BLaER1 (cell line): ENCODE data around the gene PIGM.

Experiments used
- H3K27ac ChIP-seq: shearing (Covaris generic); formaldehyde crosslinking; 2 replicates; pipeline ENCODE4 v1.8.1; 2022
- H3K27me3 ChIP-seq: shearing (Covaris generic); formaldehyde crosslinking; 2 replicates; pipeline ENCODE4 v1.8.1; 2022
- H3K36me3 ChIP-seq: shearing (Covaris generic); formaldehyde crosslinking; 2 replicates; pipeline ENCODE4 v1.8.1; 2022
- H3K4me1 ChIP-seq: shearing (Covaris generic); formaldehyde crosslinking; 2 replicates; pipeline ENCODE4 v1.8.1; 2022
- H3K4me2 ChIP-seq: shearing (Covaris generic); formaldehyde crosslinking; 2 replicates; pipeline ENCODE4 v1.8.1; 2022
- H3K4me3 ChIP-seq: shearing (Covaris generic); formaldehyde crosslinking; 2 replicates; pipeline ENCODE4 v1.8.1; 2022
- H3K9ac ChIP-seq: shearing (Covaris generic); formaldehyde crosslinking; 2 replicates; pipeline ENCODE4 v1.8.1; 2022
- H3K9me3 ChIP-seq: shearing (Covaris generic); formaldehyde crosslinking; 2 replicates; pipeline ENCODE4 v1.8.1; 2022
- H4K20me1 ChIP-seq: shearing (Covaris generic); formaldehyde crosslinking; 2 replicates; pipeline ENCODE4 v1.8.1; 2022
- Cebpa-rat ChIP-seq: shearing (Covaris generic); IDR thresholded peaks from 2 replicates; pipeline ENCODE4 v1.8.1; 2022

PIGM gene

GRCh38 chr1:160071289-160071688, 39.5 kb upstream of the PIGM start:
- Histone ChIP-seq H3K4me2 (no peak overlapping the region), H3K27me3 (peaks cover 7% of the 10 kb centered on the region; the same call in 1 of the 2 replicates), H3K4me3 (no peak overlapping the region), H3K36me3 (no peaks in the 10 kb centered on the region), H3K27ac (no peak overlapping the region), H4K20me1 (no peaks in the 10 kb centered on the region), H3K9me3 (no peaks in the 10 kb centered on the region), H3K4me1 (peaks cover 10% of the 10 kb centered on the region), H3K9ac (no peak overlapping the region)
- no peak for TF ChIP-seq Cebpa-rat

GRCh38 chr1:160070243-160071163, 38.7 kb upstream of the PIGM start:
- Histone ChIP-seq H3K27ac (no peak overlapping the region), H4K20me1 (no peaks in the 10 kb centered on the region), H3K9me3 (no peaks in the 10 kb centered on the region), H3K9ac (no peak overlapping the region; the same call in 1 of the 2 replicates), H3K36me3 (no peaks in the 10 kb centered on the region), H3K27me3 (peaks cover 7% of the 10 kb centered on the region; the same call in 1 of the 2 replicates), H3K4me1 (peaks cover 10% of the 10 kb centered on the region), H3K4me2 (peak overlapping the region; percentile 76), H3K4me3 (peak overlapping the region; percentile 67)
- no peak for TF ChIP-seq Cebpa-rat

GRCh38 chr1:160069460-160070231, 37.9 kb upstream of the PIGM start, which contains the start of gene KCNJ10:
Gene KCNJ10 (minus strand): TSS chr1:160070160. CDS start chr1:160042532, 27,628 bp downstream.
- no peaks in the 10 kb centered on the region for H4K20me1 ChIP-seq
- TF ChIP-seq Cebpa-rat: no peak
- H3K27me3 ChIP-seq: peaks cover 7% of the 10 kb centered on the region; the same call in 1 of the 2 replicates
- H3K9me3 ChIP-seq: no peaks in the 10 kb centered on the region
- H3K4me3 ChIP-seq: peak within 1 kb of the TSS; percentile 67
- no peaks in the 10 kb centered on the region for H3K36me3 ChIP-seq
- H3K4me1 ChIP-seq: peaks cover 10% of the 10 kb centered on the region
- H3K4me2 ChIP-seq: peak within 1 kb of the TSS; percentile 76
- H3K27ac ChIP-seq: no peak within 1 kb of the TSS
- H3K9ac ChIP-seq: no peak within 1 kb of the TSS; the same call in 1 of the 2 replicates

GRCh38 chr1:160068225-160068624, 36.4 kb upstream of the PIGM start:
- Histone ChIP-seq H3K9me3 (no peaks in the 10 kb centered on the region), H3K27ac (no peak overlapping the region), H3K4me3 (no peak overlapping the region), H4K20me1 (no peaks in the 10 kb centered on the region), H3K4me2 (no peak overlapping the region), H3K9ac (no peak overlapping the region), H3K36me3 (no peaks in the 10 kb centered on the region), H3K27me3 (peaks cover 7% of the 10 kb centered on the region; the same call in 1 of the 2 replicates), H3K4me1 (peaks cover 10% of the 10 kb centered on the region)
- TF ChIP-seq Cebpa-rat: no peak

GRCh38 chr1:160066829-160067745, 35.3 kb upstream of the PIGM start:
- H3K4me2 ChIP-seq: no peak overlapping the region
- TF ChIP-seq Cebpa-rat: no peak
- peaks cover 10% of the 10 kb centered on the region for H3K4me1 ChIP-seq
- H3K27ac ChIP-seq: no peak overlapping the region
- no peak overlapping the region for H3K9ac ChIP-seq
- H3K27me3 ChIP-seq: peaks cover 7% of the 10 kb centered on the region; the same call in 1 of the 2 replicates
- no peak overlapping the region for H3K4me3 ChIP-seq
- H3K9me3 ChIP-seq: no peaks in the 10 kb centered on the region
- H3K36me3 ChIP-seq: no peaks in the 10 kb centered on the region
- H4K20me1 ChIP-seq: no peaks in the 10 kb centered on the region

GRCh38 chr1:160064746-160065145, 33.0 kb upstream of the PIGM start:
- Histone ChIP-seq H3K4me3 (no peak overlapping the region), H3K4me2 (no peak overlapping the region), H3K27me3 (peaks cover 2% of the 10 kb centered on the region; the same call in 1 of the 2 replicates), H3K27ac (no peak overlapping the region), H3K9me3 (no peaks in the 10 kb centered on the region), H3K4me1 (peaks cover 2% of the 10 kb centered on the region; the same call in 1 of the 2 replicates), H3K9ac (no peak overlapping the region), H3K36me3 (no peaks in the 10 kb centered on the region), H4K20me1 (no peaks in the 10 kb centered on the region)
- TF ChIP-seq Cebpa-rat: no peak

- Histone ChIP-seq H3K27ac (no peak overlapping the region), H3K9me3 (no peaks in the 10 kb centered on the region)
These were observed 32.4 kb upstream of the PIGM start for GRCh38 chr1:160064164-160064563.

GRCh38 chr1:160063176-160063575, 31.4 kb upstream of the PIGM start:
- Histone ChIP-seq H3K27ac (no peak overlapping the region), H3K27me3 (no peaks in the 10 kb centered on the region), H3K9me3 (no peaks in the 10 kb centered on the region), H3K4me3 (no peak overlapping the region), H4K20me1 (no peaks in the 10 kb centered on the region), H3K9ac (no peak overlapping the region), H3K4me2 (no peak overlapping the region), H3K36me3 (no peaks in the 10 kb centered on the region), H3K4me1 (no peaks in the 10 kb centered on the region)
- no peak for TF ChIP-seq Cebpa-rat

More at GRCh38 chr1:160064164-160064563, 32.4 kb upstream of the PIGM start:
- no peak for TF ChIP-seq Cebpa-rat
- Histone ChIP-seq H3K4me2 (no peak overlapping the region), H3K4me1 (no peaks in the 10 kb centered on the region), H3K9ac (no peak overlapping the region), H3K36me3 (no peaks in the 10 kb centered on the region), H3K27me3 (no peaks in the 10 kb centered on the region), H3K4me3 (no peak overlapping the region), H4K20me1 (no peaks in the 10 kb centered on the region)

- no peak overlapping the region for H3K9ac ChIP-seq
- no peak overlapping the region for H3K4me2 ChIP-seq
- no peak for TF ChIP-seq Cebpa-rat
- no peaks in the 10 kb centered on the region for H3K9me3 ChIP-seq
- H3K36me3 ChIP-seq: no peaks in the 10 kb centered on the region
- no peaks in the 10 kb centered on the region for H3K27me3 ChIP-seq
- H3K4me1 ChIP-seq: no peaks in the 10 kb centered on the region
- H3K4me3 ChIP-seq: no peak overlapping the region
- no peak overlapping the region for H3K27ac ChIP-seq
- H4K20me1 ChIP-seq: no peaks in the 10 kb centered on the region
These were observed 30.4 kb upstream of the PIGM start for GRCh38 chr1:160062230-160062532.
